Smooth muscle cell (in vitro differentiated cells): Measurements from ENCODE around the gene PLP2. TPM values are rescaled to one million over a fixed set of nuclear protein-coding genes. Genes with fewer than 3 reads are reported as not detected.

Source experiments
- DNase-seq: peaks from one replicate; lab custom pipeline; 2025; ENCODE audit not compliant: unreplicated experiment; lab: John Stamatoyannopoulos, UW
- H2AFZ ChIP-seq: fragments of 200-600 bp; sonication (generic); 2 replicates; pipeline ENCODE4 v1.6.0; 2016; ENCODE audit warnings: antibody characterized with exemption, low read depth, mild to moderate bottlenecking
- H3F3A ChIP-seq: fragments of 200-600 bp; sonication (generic); 2 replicates; pipeline ENCODE4 v1.6.0; 2017; ENCODE audit warnings: antibody characterized with exemption, low read depth
- H3K27ac ChIP-seq: fragments of 200-600 bp; sonication (generic); 2 replicates; pipeline ENCODE4 v1.5.1; 2016; ENCODE audit warnings: low read depth, mild to moderate bottlenecking
- H3K27me3 ChIP-seq: fragments of 200-600 bp; sonication (generic); 2 replicates; pipeline ENCODE4 v1.6.1; 2016; ENCODE audit warnings: low read depth, mild to moderate bottlenecking
- H3K36me3 ChIP-seq: fragments of 200-600 bp; sonication (generic); 2 replicates; pipeline ENCODE4 v1.5.1; 2016; ENCODE audit warnings: low read depth
- H3K4me1 ChIP-seq: fragments of 200-600 bp; sonication (generic); 2 replicates; pipeline ENCODE4 v1.5.1; 2016; ENCODE audit warnings: low read depth
- H3K4me2 ChIP-seq: fragments of 200-600 bp; sonication (generic); 2 replicates; pipeline ENCODE4 v1.6.0; 2016; ENCODE audit warnings: mild to moderate bottlenecking
- H3K4me3 ChIP-seq: fragments of 200-600 bp; sonication (generic); 2 replicates; pipeline ENCODE4 v1.5.1; 2016; ENCODE audit warnings: mild to moderate bottlenecking
- H3K79me2 ChIP-seq: fragments of 200-600 bp; sonication (generic); 2 replicates; pipeline ENCODE4 v1.6.0; 2016; ENCODE audit warnings: low read depth, mild to moderate bottlenecking
- H3K9ac ChIP-seq: fragments of 200-600 bp; sonication (generic); 2 replicates; pipeline ENCODE4 v1.6.0; 2016; ENCODE audit warnings: low read depth
- H3K9me3 ChIP-seq: fragments of 200-600 bp; sonication (generic); replicated peaks from 2 replicates; pipeline ENCODE4 v1.5.1; 2016; ENCODE audit warnings: low read depth
- H4K20me1 ChIP-seq: fragments of 200-600 bp; sonication (generic); 2 replicates; pipeline ENCODE4 v1.6.0; 2016; ENCODE audit warnings: low read depth
- WGBS: methylation state at CpG from one replicate; pipeline ENCODE4 v1.1.7; 2016; ENCODE audit warnings: low lambda C conversion rate; 5-methylcytosine and 5-hydroxymethylcytosine counted together
- polyA plus RNA-seq: library from polyadenylated mRNA; unstranded; fragments of >200 nt; fragmentation: Nextera tagmentation; extraction: Ambion mirVana; gene quantifications from 2 replicates; pipeline ENCODE4 v1.2.1, GENCODE V29; 2016
- total RNA-seq: library from RNA; depleted of rRNA; stranded (reverse); fragments of >200 nt; gene quantifications from 2 replicates; pipeline ENCODE4 v1.2.3, GENCODE V29; 2014
- TF ChIP-seq, protein P1 (sequence below): fragments of 200-600 bp; sonication (generic); IDR thresholded peaks from 2 replicates; pipeline ENCODE4 v1.5.1; 2017; ENCODE audit warnings: borderline replicate concordance, mild to moderate bottlenecking, antibody characterized with exemption; ENCODE audit not compliant: insufficient read depth, poor library complexity, severe bottlenecking

The PLP2 gene
- total and polyA plus RNA-seq, 2 experiments from 2014 or later = 190 to 237 TPM

DNA sequence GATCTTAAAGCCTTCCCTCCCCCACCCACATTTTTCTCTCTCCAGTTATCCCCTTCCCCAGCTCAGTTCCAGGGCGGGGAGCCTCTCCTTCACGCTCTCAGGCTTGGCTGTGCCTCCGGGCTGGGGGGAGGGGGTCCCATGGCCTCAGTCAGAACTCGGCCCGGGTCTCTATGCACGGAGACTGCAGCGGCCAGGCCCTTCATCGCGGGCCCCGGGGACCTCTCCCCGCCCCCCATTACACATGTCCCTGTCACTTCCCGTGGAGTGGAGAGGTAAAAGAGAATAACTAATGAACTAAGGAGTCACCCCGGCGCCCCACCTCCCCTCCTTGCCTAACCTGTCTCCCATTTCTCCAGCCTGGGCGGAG lies 15.3 kb downstream of the PLP2 start:
- Histone ChIP-seq H3K4me3 (no peak overlapping the region), H3K9me3 (no peaks in the 10 kb centered on the region), H4K20me1 (peaks cover 7% of the 10 kb centered on the region), H3K27me3 (no peaks in the 10 kb centered on the region), H3K36me3 (no peaks in the 10 kb centered on the region), H3K9ac (no peak overlapping the region), H3F3A (no peaks in the 10 kb centered on the region), H2AFZ (no peak overlapping the region), H3K4me2 (peak overlapping the region; percentile 87), H3K4me1 (peaks cover 3% of the 10 kb centered on the region), H3K79me2 (no peaks in the 10 kb centered on the region), H3K27ac (no peak overlapping the region)
- no peak for DNase-seq
- TF ChIP-seq, protein P1, sequence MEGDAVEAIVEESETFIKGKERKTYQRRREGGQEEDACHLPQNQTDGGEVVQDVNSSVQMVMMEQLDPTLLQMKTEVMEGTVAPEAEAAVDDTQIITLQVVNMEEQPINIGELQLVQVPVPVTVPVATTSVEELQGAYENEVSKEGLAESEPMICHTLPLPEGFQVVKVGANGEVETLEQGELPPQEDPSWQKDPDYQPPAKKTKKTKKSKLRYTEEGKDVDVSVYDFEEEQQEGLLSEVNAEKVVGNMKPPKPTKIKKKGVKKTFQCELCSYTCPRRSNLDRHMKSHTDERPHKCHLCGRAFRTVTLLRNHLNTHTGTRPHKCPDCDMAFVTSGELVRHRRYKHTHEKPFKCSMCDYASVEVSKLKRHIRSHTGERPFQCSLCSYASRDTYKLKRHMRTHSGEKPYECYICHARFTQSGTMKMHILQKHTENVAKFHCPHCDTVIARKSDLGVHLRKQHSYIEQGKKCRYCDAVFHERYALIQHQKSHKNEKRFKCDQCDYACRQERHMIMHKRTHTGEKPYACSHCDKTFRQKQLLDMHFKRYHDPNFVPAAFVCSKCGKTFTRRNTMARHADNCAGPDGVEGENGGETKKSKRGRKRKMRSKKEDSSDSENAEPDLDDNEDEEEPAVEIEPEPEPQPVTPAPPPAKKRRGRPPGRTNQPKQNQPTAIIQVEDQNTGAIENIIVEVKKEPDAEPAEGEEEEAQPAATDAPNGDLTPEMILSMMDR = no peak
- 59% methylated on average over 13 of the region's 15 CpGs for WGBS

DNA sequence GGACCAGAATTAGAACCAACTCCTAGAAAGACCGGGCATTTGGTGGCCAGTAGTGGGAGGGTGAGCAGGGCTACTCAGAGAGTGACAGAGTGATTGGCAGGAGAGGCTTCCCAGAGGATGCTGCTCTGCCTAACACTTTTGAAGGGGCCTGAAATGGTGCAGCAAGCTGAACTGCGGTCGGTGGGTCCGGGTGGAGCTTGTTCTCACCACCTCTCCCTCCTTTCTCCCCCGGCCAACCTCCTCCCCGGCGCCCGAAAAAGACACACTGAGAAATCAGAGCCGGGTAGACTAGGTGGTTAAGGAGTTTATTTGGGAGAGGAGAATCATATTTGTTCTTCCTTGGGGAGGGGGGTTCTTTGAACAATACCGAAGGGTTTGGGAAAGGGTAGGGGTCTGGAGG lies 15.8 kb downstream of the PLP2 start:
- no peaks in the 10 kb centered on the region for H3K36me3 ChIP-seq
- TF ChIP-seq, protein P1 = no peak
- H3K9ac ChIP-seq = no peak overlapping the region
- H3K9me3 ChIP-seq = no peaks in the 10 kb centered on the region
- no peaks in the 10 kb centered on the region for H3K79me2 ChIP-seq
- DNase-seq = no peak
- WGBS = 79% methylated on average over 10 of the region's 10 CpGs
- H3K4me1 ChIP-seq = peaks cover 4% of the 10 kb centered on the region
- no peak overlapping the region for H3K4me2 ChIP-seq
- no peak overlapping the region for H3K27ac ChIP-seq
- H4K20me1 ChIP-seq = peaks cover 7% of the 10 kb centered on the region
- H3K4me3 ChIP-seq = no peak overlapping the region
- H3K27me3 ChIP-seq = no peaks in the 10 kb centered on the region
- H2AFZ ChIP-seq = no peak overlapping the region
- H3F3A ChIP-seq = no peaks in the 10 kb centered on the region

DNA sequence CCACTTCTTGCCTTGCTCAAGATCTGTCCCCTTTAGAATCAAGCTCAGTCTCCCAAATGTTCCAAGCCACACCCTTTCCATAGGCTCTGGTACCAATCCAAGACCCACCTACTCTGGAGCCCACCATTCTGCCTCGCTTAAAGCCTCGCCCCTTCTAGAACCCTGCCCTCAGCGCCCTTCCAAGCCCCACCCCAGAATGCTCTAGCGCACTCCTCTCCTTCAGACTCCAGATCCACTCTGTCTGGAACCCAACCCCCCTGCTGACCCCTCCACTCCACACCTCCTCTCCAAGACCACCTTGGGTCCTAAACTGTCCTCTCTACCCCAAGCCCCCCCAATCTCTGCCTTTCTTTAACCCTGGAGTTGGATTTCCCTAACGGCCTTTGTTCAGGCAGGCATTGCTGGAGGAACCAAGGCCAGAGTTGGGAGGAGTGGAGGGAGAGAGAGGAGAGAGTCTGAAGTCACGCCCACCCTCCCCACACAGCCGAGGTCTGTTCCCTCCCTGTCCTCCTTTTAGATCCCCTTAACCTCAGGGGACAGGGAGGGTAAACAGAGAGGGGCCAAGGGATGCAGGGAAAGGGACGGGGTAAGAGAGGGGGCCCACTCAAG lies 16.9 kb downstream of the PLP2 start:
- H3K9me3 ChIP-seq = no peaks in the 10 kb centered on the region
- H3K4me1 ChIP-seq = peaks cover 4% of the 10 kb centered on the region
- no peak overlapping the region for H3K27ac ChIP-seq
- no peak overlapping the region for H3K9ac ChIP-seq
- H3K4me2 ChIP-seq = no peak overlapping the region
- 65% methylated on average over 8 of the region's 8 CpGs for WGBS
- no peaks in the 10 kb centered on the region for H3F3A ChIP-seq
- DNase-seq = no peak
- no peak overlapping the region for H3K4me3 ChIP-seq
- no peaks in the 10 kb centered on the region for H3K27me3 ChIP-seq
- TF ChIP-seq, protein P1 = no peak
- H3K79me2 ChIP-seq = no peaks in the 10 kb centered on the region
- peaks cover 5% of the 10 kb centered on the region for H4K20me1 ChIP-seq
- H3K36me3 ChIP-seq = no peaks in the 10 kb centered on the region
- no peak overlapping the region for H2AFZ ChIP-seq

DNA sequence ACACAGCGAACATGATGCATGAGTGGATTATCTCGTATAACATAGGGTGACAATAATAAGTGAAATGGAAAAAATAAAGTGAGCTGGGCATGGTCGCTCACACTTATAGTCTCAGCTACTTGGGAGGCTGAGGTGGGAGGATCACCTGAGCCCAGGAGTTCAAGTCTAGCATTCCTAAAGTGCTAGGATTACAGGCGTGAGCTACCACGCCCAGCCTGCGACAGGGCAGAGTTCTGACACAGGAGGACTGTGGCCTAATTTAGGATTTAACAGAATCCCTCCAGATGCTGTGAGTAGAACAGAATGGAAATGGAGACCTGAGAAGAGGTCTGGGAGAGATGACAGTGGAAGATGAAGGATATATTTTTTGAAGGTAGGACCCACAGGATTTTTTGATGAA lies 17.9 kb downstream of the PLP2 start:
- H3K36me3 ChIP-seq = no peaks in the 10 kb centered on the region
- H3K9me3 ChIP-seq = no peaks in the 10 kb centered on the region
- no peaks in the 10 kb centered on the region for H3K27me3 ChIP-seq
- no peak overlapping the region for H3K27ac ChIP-seq
- H3K79me2 ChIP-seq = no peaks in the 10 kb centered on the region
- peaks cover 4% of the 10 kb centered on the region for H3K4me1 ChIP-seq
- peak overlapping the region; percentile 79 for H3K4me2 ChIP-seq
- no peaks in the 10 kb centered on the region for H4K20me1 ChIP-seq
- H2AFZ ChIP-seq = no peak overlapping the region
- H3F3A ChIP-seq = no peaks in the 10 kb centered on the region
- TF ChIP-seq, protein P1 = no peak
- WGBS = 81% methylated on average over 6 of the region's 6 CpGs
- H3K4me3 ChIP-seq = no peak overlapping the region
- no peak overlapping the region for H3K9ac ChIP-seq
- no peak for DNase-seq
